HG03558 (cell line): Measurements from ENCODE around the gene ZSWIM6.
A peak's percentile ranks its signal among the peaks of the same experiment; 100 is the strongest.

Source experiments
- ATAC-seq: cut with Tn5 transposase; IDR thresholded peaks from one replicate; pipeline ENCODE4 v1.9.1; 2021; ENCODE audit warnings: moderate number of reproducible peaks; ENCODE audit not compliant: unreplicated experiment; ENCODE audit errors: extremely low read depth

Gene ZSWIM6

DNA sequence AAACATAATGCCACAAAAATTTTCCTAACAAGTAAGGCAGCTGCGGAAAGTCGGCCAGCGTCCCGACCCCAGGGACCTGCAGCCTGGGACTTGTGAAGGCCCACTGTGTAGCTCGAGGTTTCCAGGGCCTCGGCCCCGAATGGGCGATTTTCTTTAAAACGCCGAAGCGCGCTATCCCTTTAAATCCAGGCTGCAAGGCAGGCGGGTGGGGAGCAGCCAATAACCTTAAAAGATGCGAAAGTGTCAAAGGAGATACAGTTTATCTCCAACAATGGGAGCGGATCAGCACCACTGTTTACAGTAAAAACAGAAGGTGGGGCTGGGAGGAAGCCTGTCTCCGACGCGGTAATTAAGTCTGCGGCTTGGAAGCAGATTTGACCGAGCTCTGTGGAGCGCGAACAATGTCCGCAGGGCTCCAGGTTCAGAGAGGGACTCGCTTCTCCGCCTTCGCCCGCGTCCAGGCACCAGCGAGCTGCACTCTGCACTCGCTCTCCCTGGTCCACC is 1.7 kb upstream of the ZSWIM6 start:
- ATAC-seq: no peak

DNA sequence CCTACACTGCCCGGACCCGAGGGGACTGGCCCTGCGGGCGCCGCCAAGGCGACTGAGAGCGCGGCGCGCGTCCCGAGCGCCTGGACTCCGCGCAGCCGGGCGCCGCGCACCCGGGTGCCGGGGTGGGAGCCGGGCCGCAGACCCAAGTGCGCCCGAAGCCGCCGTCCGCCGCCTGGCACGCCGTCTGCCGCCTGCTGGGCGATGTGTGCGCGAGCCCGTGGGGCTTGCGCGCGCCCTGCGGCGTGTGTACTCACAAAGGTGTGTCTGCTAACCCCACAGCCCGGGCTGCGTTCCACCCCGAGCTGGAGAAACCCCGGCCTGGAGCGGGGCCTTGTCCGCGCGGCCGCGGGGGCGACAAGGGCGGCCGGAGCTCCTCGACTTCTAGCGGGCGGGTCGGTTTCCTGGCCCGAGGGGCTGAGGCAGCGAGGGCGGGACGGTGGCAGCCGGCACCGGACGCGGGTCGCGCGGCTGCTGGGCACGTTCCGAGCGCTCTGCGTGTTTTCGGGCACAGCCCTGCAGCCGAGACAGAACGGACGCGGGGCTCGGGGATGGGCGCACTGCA is 1.1 kb upstream of the ZSWIM6 start:
- ATAC-seq: no peak

DNA sequence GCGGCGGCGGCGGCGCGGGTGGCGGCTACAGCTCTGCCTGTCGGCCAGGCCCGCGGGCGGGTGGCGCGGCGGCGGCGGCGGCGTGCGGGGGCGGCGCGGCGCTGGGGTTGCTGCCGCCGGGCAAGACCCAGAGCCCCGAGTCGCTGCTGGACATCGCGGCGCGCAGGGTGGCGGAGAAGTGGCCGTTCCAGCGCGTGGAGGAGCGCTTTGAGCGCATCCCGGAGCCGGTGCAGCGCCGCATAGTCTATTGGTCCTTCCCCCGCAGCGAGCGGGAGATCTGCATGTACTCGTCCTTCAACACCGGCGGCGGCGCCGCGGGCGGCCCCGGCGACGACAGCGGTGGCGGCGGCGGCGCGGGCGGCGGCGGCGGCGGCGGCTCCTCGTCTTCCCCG is 296 bp downstream of the ZSWIM6 start:
- ATAC-seq: peak; percentile 2

DNA sequence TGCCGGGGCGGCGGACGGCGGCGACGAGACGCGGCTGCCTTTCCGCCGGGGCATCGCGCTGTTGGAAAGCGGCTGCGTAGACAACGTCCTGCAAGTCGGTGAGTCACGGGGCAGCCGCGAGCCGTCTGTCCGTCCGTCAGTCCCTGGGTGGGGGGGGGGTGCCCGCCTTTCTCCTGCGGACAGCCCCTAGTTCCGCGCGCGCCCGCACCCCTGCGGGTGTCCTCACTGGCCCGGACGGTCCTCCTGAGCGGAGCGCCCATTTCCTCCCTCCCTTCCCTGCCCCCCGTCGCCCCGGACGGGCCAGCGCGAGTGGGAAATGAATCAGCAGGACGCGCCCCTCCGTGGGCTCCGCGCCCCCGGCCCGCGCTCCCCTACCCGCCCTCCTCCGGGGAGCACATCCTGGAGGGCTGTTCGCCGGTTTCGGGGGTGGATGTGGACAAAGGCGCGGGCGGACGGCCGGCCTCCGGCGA is 828 bp downstream of the ZSWIM6 start:
- ATAC-seq: no peak

DNA sequence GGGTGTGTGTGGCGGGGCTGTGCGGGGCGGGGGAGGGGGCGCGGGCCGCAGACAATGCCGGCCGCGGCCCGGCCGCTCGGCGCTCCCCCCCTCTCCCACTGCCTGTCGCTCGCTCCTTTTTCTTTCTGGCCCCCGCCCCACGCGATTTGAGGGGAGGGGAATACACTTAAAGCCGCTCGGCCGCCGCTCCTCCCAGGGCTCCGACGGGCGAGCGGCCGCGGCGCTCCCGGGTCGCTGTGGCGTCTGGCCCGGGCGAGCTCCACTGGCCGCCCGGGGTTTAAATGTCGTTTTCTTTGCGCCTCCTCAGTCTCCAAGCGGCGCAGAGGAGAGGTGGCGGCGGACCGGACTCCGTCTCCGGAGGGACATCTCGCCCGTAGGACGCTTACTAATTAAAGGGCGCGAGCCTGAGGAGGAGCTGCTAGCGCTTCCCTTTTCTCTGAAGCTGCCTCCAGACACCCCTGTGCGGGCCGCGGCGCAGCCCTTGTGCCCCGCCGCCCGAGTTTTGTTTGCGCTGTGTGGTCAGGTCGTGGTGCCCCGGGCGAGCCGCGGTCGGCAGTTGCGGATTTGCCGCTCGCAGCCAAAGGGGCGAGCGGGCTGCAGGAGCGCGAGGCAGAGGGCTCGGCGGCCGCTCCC is 1.4 kb downstream of the ZSWIM6 start:
- ATAC-seq: no peak

DNA sequence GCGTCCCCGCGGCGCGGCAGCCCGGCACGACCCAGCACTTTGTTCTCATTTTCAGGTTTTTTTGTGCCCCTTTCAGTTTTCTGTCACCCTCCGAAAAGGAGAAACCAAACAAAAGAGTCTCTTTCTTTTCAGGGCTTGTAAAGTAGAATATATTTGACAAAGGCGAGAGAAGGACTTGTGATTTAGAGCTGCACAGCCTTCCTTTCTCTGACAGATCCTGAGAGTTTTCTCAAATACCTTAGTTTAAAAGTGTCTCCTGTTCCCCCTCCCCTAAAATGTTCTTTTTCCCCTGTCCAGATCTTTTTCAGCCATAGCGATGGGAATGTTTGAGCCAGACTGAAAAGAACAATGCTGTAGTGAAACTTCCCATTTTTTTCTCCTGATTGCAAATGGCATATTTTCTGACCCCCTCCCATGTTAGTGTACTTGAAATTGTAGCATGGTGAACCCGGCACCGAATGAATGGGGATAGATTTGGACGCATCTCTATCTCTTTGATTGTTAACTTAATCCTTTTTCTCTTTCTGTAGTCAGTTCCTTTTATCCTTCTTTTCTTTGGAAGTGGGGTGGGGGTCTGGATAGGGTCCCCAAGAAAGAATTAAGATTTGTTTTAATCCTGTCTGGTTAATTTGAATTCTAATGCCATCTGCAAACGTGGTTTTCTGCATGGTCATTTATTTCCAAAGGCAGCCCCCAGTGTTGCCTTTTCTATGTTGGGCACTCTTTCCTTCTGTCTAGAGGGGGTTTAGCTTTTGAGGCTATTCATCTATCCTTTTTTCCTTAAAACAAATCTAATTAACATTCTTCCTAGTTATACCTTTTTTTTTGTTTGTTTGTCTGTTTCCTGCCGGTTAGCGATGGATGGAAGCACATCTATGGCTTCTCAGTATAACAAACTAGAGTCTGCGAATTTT is 2.2 kb downstream of the ZSWIM6 start:
- no peak for ATAC-seq

DNA sequence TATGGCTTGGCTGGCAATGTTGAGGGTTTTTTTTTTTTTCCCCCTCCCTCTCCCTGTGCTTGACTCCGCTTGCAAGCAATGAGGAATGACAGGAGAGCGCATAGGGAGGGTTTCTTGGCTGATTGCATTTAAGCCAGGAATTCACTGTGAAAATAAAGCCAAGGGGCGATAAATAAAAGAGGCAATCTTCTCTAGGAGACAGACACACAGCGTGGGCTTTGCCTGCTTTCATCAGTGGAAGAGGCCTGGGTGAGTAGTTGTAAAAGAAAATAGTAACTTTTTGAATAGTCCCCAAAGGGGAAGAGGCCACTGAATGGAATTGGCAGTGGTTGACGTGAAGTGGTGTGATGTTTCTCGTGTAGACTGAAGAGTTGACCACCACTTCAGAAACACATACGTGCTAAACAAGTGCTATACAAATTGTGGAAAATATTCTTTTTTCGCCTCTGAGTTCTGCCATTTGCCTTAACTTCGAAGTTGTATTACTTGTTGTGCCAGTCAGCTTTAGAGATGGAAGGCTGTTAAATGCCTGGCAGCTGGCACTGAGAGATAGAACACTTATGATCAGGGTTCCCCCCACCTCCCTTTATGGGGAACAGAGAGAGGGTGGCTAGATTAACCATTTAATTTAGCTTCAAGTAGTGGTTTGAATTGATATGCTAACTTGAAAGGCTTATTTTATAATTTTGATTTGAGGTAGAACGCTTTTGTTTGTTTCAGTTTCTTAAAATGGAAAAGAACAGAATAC is 3.0 kb downstream of the ZSWIM6 start:
- ATAC-seq: no peak

DNA sequence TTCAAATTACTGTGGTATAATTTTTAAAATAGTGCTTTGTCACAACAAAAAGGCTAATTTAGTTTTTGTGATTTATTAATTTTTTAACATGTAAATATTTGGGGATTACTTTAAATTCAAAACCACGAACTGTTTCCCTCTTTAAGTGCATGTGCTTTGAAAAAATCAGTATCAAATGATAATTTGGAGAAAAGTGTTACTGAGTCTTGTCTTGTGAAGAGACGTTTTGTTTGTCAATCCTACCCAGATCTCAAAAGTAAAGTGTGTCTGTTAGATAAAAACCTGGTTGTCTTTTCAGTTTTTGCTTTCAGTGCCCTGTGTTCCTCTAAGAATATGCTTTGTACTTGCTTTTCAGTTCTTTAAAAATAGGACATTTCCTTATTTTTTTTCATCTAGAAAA is 7.7 kb downstream of the ZSWIM6 start:
- ATAC-seq: no peak

DNA sequence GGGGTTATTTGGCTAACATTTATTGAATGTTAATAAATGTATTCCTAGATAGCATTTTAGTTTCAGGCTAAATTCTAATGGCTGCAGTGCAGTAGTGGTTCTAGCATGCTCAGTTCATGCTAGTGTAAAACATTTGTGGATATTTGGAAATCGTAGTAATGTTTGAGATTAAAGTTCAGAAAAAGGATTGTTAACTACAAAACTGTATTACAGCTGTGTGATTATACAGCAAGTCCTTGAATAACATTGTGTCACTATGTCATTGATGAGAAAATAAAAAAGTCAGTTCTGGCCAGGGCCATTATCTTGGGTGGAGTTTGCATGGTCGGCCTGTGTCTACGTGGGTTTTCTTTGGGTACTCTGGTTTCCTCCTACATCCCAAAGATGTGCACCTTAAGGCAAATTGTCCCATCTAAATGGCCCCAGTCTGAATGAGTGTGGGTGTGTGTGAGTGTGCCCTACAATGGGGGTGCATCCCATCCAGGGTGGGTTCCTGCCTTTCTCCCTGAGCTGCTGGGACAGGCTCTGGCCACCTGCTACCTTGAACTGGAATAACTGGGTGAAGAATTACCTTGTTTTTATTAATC is 8.8 kb downstream of the ZSWIM6 start:
- no peak for ATAC-seq

DNA sequence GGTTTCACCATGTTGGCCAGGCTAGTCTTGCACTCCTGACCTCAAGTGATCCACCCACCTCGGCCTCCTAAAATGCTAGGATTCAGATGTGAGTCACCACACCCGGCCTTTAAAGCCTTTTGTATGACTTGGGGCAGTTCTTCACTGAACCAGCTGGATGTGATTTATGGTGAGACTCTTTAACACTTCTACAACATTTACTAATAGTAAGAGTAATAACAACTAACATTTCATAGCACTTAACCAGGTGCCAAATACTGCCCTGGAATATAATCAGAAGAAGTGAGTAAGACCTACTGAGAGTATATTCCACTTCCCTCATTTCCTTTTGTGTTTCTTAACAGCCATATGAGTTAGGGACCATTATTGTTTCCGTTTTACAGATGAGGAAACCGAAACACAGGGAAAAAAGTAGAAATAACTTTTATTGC is 10.0 kb downstream of the ZSWIM6 start:
- no peak for ATAC-seq

DNA sequence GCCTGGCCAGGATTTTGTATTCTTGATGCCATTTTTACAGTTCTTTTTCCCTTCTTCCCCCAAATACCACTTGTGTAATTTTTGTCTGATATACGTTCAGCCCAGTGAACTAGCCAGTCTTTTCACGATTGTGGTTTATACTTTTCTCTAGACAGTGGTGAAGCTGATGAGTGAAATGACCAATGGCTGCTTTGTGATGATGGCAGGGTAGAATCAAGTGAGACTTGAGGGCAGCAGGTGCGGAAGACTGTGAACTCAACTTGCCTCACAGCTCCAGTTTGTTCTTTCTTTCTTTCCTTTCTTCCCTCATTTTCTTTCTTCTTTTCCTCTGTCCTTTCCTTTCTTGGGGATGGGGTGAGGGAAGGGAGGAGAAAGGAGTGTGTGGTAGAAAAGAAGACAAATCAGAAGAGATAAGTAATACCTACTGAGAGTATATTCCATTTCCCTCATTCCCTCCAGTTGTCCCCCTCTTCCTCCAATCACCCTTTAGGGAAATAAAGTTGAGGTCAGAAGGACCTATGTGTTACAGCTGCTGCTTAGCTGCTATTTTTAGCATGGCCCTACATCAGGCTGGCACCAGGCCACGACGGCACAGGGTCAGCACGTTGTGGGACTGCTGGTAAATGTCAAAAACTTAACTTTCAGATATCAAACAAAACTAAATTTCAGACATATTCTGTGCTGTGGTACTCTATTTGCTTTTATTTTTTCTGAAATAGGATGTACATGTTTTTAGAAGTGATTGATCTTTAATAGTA is 12.3 kb downstream of the ZSWIM6 start:
- no peak for ATAC-seq

DNA sequence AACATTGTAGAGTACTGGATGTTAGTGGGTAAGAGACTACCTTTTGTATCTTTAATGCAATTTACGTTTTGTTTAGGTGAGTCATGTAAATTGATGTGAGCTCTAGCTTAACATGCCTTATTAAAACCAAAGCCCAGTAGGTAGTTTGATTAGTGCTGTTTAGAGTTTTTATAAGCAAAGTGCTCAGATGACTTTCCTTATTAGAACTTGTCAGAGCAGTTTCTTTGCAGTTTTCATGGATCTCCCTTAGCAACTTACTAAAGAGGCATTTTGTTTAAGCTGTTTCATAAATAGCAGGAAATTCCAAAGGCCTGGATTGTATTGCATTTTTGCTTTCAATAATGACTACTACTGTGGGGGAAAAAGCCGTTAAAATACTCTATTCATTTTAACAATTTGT is 14.5 kb downstream of the ZSWIM6 start:
- no peak for ATAC-seq

DNA sequence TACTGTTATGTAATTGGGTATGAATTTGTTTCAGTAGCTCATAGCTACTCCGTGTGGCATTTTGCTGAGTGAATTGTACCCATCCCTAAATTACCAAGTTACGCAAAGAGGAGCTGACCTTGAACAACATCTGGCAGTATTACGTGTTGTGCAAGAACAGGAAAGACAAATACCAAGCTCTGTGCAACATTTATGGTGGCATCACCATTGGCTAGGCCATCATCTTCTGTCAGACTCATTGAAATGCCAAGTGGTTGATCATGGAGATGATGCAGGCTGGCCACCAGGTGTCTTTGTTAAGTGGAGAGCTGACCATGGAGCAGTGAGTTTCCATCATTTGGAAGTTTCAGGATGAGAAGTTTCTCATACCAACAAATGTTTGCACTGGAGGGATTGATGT is 15.0 kb downstream of the ZSWIM6 start:
- ATAC-seq: no peak

DNA sequence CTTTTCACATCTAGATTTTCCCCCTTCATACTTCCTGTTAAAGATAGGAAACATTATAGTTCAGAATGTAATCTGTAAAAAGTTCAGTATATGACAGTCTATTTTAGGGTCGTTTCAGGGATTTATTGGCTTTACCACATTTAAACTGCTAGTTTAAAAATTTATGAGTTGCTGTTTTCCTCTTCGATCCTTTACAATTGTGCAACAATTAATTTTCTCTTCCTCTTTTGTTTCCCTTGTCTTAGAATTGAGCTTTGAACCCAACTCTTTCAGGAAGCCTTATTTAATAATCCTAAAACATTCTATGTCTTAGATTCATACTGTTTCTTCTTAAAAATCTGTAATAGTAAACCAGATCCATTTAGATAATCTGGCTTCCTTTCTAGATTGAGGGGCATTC is 16.4 kb downstream of the ZSWIM6 start:
- no peak for ATAC-seq

DNA sequence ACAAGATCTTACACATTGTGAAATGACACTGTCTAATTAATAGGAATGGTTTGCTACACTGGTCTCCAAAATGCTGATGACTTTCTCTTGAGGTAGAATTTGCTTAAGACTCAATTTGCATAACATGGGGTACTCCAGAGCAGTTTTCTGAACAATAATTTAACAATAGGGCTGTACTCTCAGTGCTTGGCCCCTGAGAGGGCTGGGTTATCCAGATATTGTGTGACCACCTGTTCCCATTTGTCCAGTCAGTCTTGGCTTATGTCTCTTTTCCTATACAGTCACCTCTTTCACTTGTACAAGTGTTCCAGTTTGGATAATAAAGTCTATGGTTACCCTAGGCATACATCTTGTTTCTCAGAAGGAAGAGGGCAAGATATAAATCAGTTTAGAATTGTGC is 17.9 kb downstream of the ZSWIM6 start:
- no peak for ATAC-seq

DNA sequence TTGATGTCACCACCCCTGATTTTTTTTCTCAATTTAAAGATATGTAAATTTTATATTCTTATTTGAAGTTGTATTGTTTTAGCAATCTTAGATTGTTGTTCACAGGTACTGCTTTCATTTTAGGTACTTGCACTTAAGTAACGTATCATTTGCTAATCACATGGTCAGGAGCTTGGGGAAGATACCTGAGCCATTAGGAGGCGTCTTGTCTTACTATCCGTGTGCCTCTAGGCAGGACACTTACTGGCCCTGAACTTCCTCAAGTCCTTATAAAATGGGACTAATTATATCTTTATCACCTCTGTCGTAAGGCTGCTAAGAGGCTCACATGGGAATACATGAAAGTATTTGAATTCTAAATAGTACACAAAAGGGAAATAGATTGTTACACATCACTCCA is 18.5 kb downstream of the ZSWIM6 start:
- ATAC-seq: no peak

DNA sequence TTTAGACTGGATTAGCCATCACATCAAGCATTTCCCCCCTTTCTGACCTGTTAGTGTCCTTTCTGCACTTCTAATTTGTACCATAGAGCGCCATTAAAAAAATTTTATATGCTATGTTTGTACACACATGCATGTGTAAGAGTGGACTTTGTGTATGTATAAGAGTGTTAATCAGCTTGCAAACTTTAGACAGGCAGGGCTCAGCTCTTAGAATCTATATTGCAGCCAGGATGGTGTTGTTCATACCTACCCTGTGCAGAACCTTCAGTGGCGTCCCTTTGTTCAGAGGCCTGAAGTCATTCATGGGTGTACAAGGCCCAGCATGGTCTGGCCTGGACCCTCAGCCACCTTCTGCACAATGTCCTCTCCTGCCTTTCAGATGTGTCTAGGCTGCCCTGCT is 19.7 kb downstream of the ZSWIM6 start:
- no peak for ATAC-seq

DNA sequence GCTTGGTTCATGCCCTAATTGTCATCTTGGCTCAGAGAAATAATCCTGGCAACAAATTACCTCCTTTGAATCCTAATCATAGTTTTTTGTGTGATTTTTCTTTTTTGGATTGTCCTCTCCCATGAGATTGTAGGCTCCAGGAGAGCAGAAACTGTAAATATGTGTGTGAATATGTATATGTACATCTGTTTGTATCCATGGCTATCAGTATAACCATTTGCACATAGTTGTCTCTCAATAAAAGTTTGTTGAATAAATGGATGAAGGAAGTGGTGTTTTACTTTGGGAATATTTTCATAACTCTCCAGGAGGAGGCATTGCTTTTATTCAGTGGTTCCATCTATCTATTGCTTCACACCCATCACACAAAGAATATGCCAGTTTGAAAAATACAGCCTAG is 20.1 kb downstream of the ZSWIM6 start:
- no peak for ATAC-seq

DNA sequence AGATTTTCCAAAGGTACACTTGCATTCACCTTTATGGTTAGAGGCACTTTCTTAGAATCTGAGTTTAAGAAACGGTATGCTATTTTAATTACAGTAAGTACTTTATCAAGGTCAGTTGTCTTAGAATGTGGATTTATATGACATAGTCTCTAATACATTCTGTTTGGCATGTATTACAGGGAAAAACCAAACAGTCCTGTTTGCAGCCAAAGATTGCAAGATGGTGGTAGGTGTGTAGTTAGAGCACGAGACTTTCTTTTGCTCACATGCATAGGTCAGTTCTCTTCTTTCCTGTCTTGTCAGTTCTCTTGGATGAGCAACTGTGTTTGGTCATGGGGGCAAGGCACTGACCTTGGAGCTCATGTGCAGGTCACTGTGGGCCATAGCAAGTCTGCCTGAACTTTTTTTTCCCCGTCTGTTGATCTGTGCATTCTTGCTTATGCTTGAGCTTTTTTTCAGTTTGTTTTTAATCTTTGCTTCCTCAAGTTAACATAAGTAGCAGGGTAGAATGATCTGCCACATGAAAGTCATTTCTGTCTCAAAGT is 20.6 kb downstream of the ZSWIM6 start:
- no peak for ATAC-seq
